GM19468 (cell line): Measurements from ENCODE around the gene TEX53.

Source experiments
- ATAC-seq: cut with Tn5 transposase; IDR thresholded peaks from one replicate; pipeline ENCODE4 v1.9.1; 2021; ENCODE audit warnings: mild to moderate bottlenecking, moderate library complexity, moderate number of reproducible peaks; ENCODE audit not compliant: unreplicated experiment; ENCODE audit errors: extremely low read depth

TEX53 gene

GRCh38 chr9:114680259-114681001 lies 22.8 kb upstream of the TEX53 start:
- ATAC-seq = no peak

- ATAC-seq = no peak
These were observed 21.2 kb upstream of the TEX53 start for GRCh38 chr9:114678795-114679194.

- ATAC-seq = no peak
These were observed 20.5 kb upstream of the TEX53 start for GRCh38 chr9:114678130-114678529.

- ATAC-seq = no peak
These were observed 19.8 kb upstream of the TEX53 start for GRCh38 chr9:114677418-114677817.

GRCh38 chr9:114676901-114677300 lies 19.3 kb upstream of the TEX53 start:
- no peak for ATAC-seq

GRCh38 chr9:114674798-114675540 lies 17.4 kb upstream of the TEX53 start:
- no peak for ATAC-seq

- ATAC-seq = no peak
These were observed 16.6 kb upstream of the TEX53 start for GRCh38 chr9:114674076-114674797.

- ATAC-seq = no peak
These were observed 14.0 kb upstream of the TEX53 start for GRCh38 chr9:114671605-114672004.

- ATAC-seq = no peak
These were observed 12.4 kb upstream of the TEX53 start for GRCh38 chr9:114669961-114670360.

- ATAC-seq = no peak
These were observed 10.5 kb upstream of the TEX53 start for GRCh38 chr9:114668146-114668545.

GRCh38 chr9:114666851-114667250 lies 9.2 kb upstream of the TEX53 start:
- ATAC-seq = no peak

- ATAC-seq = no peak
These were observed 8.8 kb upstream of the TEX53 start for GRCh38 chr9:114666401-114666800.

- no peak for ATAC-seq
These were observed 6.6 kb upstream of the TEX53 start for GRCh38 chr9:114664181-114664580.

GRCh38 chr9:114662081-114662989 lies 4.7 kb upstream of the TEX53 start:
- no peak for ATAC-seq

- no peak for ATAC-seq
These were observed 1.3 kb downstream of the TEX53 start for GRCh38 chr9:114656301-114656700.

- no peak for ATAC-seq
These were observed 1.9 kb downstream of the TEX53 start for GRCh38 chr9:114655689-114656088.

- no peak for ATAC-seq
These were observed 3.9 kb downstream of the TEX53 start for GRCh38 chr9:114653556-114654159.

- ATAC-seq = no peak
These were observed 4.6 kb downstream of the TEX53 start for GRCh38 chr9:114652776-114653555.

GRCh38 chr9:114643896-114644295 lies 13.7 kb downstream of the TEX53 start:
- no peak for ATAC-seq
